ENCODE results near the gene CTNNA1.

DNA sequence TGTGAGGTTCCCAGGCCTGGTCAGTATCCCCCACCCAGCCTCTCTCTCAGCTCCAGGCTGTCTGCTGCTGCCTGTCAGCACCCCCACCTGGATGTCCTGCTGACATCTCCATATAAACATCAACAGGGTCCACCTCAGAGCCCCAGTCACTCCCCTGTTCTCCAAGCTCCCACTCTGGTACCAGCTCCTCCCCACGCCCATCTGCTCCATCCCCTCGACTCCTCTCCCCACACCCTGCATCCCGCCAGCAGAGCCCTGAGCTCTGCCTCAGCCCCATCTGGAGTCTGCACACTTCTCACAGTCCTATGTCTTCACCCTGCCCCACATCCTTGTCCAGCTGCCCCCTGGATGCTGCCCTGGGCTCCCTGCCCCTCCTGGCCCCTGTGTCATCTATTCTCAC is 189.6 kb downstream of the CTNNA1 start:
- TF ChIP-seq, protein P1, sequence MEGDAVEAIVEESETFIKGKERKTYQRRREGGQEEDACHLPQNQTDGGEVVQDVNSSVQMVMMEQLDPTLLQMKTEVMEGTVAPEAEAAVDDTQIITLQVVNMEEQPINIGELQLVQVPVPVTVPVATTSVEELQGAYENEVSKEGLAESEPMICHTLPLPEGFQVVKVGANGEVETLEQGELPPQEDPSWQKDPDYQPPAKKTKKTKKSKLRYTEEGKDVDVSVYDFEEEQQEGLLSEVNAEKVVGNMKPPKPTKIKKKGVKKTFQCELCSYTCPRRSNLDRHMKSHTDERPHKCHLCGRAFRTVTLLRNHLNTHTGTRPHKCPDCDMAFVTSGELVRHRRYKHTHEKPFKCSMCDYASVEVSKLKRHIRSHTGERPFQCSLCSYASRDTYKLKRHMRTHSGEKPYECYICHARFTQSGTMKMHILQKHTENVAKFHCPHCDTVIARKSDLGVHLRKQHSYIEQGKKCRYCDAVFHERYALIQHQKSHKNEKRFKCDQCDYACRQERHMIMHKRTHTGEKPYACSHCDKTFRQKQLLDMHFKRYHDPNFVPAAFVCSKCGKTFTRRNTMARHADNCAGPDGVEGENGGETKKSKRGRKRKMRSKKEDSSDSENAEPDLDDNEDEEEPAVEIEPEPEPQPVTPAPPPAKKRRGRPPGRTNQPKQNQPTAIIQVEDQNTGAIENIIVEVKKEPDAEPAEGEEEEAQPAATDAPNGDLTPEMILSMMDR (IDR thresholded peaks at IDR 0.05) = no peak
- TF ChIP-seq POLR2A (IDR thresholded peaks at IDR 0.05) = no peak

All from right lobe of liver (tissue), 4 donors.